LHCN-M2 (cell line): Measurements from ENCODE around the gene GAS2. TPM values are rescaled to one million over a fixed set of nuclear protein-coding genes. Genes with fewer than 3 reads are reported as not detected.

Experiments used
- DNase-seq: peaks from one replicate; pipeline ENCODE4 v3.0.0-alpha.2; 2012; ENCODE audit warnings: low read depth
- total RNA-seq: library from RNA; depleted of rRNA; stranded (reverse); fragments of >200 nt; gene quantifications from 2 replicates; pipeline ENCODE4 v1.2.3, GENCODE V29; 2014

The GAS2 gene
- total RNA-seq, 1 experiment from 2014 or later = 0.40 TPM

GRCh38 chr11:22725079-22725478 is 58.7 kb downstream of the GAS2 start:
- DNase-seq = no peak

GRCh38 chr11:22728600-22729389 is 62.4 kb downstream of the GAS2 start:
- DNase-seq = no peak

- peak; percentile 1 for DNase-seq
These were observed 63.9 kb downstream of the GAS2 start for GRCh38 chr11:22730319-22730718.

GRCh38 chr11:22732588-22732987 is 66.2 kb downstream of the GAS2 start:
- no peak for DNase-seq

GRCh38 chr11:22733475-22734248 is 67.3 kb downstream of the GAS2 start:
- no peak for DNase-seq

GRCh38 chr11:22734628-22735345 is 68.4 kb downstream of the GAS2 start:
- peak; percentile 0 for DNase-seq

- DNase-seq = no peak
These were observed 75.8 kb downstream of the GAS2 start for GRCh38 chr11:22742157-22742613.

GRCh38 chr11:22749536-22749935 is 83.1 kb downstream of the GAS2 start:
- DNase-seq = no peak

- DNase-seq = no peak
These were observed 86.5 kb downstream of the GAS2 start for GRCh38 chr11:22752908-22753310.

GRCh38 chr11:22753416-22753815 is 87.0 kb downstream of the GAS2 start:
- DNase-seq = no peak

- no peak for DNase-seq
These were observed 94.7 kb downstream of the GAS2 start for GRCh38 chr11:22761066-22761465.

- DNase-seq = no peak
These were observed 96.8 kb downstream of the GAS2 start for GRCh38 chr11:22763166-22763565.

- DNase-seq = no peak
These were observed 98.3 kb downstream of the GAS2 start for GRCh38 chr11:22764735-22765134.

- no peak for DNase-seq
These were observed 101.9 kb downstream of the GAS2 start for GRCh38 chr11:22768281-22768680.

GRCh38 chr11:22769081-22769480 is 102.7 kb downstream of the GAS2 start:
- DNase-seq = no peak

GRCh38 chr11:22774716-22775115 is 108.3 kb downstream of the GAS2 start:
- DNase-seq = no peak

GRCh38 chr11:22775248-22775647 is 108.8 kb downstream of the GAS2 start:
- no peak for DNase-seq

- DNase-seq = no peak
These were observed 112.2 kb downstream of the GAS2 start for GRCh38 chr11:22778642-22779041.

GRCh38 chr11:22779850-22780249 is 113.4 kb downstream of the GAS2 start:
- no peak for DNase-seq

- DNase-seq = no peak
These were observed 114.7 kb downstream of the GAS2 start for GRCh38 chr11:22780952-22781593.

GRCh38 chr11:22785251-22785650 is 118.8 kb downstream of the GAS2 start:
- DNase-seq = no peak

GRCh38 chr11:22786475-22786874 is 120.1 kb downstream of the GAS2 start:
- no peak for DNase-seq
